ENCODE data around the gene SCGN.

GRCh38 chr6:25743868-25744267 is 91.9 kb downstream of the SCGN start:
- TF ChIP-seq ZNF510 (tag by site-specific recombination; IDR thresholded peaks at IDR 0.05; ENCODE audit: insufficient replicate concordance) = no peak
- TF ChIP-seq, protein P1, sequence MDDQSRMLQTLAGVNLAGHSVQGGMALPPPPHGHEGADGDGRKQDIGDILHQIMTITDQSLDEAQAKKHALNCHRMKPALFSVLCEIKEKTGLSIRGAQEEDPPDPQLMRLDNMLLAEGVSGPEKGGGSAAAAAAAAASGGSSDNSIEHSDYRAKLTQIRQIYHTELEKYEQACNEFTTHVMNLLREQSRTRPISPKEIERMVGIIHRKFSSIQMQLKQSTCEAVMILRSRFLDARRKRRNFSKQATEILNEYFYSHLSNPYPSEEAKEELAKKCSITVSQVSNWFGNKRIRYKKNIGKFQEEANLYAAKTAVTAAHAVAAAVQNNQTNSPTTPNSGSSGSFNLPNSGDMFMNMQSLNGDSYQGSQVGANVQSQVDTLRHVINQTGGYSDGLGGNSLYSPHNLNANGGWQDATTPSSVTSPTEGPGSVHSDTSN (CRISPR knock-in tag; IDR thresholded peaks at IDR 0.05) = no peak
